GM23248 (cell line): ENCODE measurements around the gene TM9SF1.

ENCODE experiments used
- EZH2 ChIP-seq: fragments of 200-600 bp; sonication (generic); IDR thresholded peaks from 2 replicates; pipeline ENCODE4 v1.6.1; 2018; ENCODE audit warnings: antibody characterized with exemption, mild to moderate bottlenecking; ENCODE audit not compliant: insufficient read depth, poor library complexity, severe bottlenecking
- EZH2phosphoT487 ChIP-seq: fragments of 200-600 bp; sonication (generic); IDR thresholded peaks from 2 replicates; pipeline ENCODE4 v1.6.1; 2018; ENCODE audit warnings: antibody characterized with exemption, moderate library complexity, mild to moderate bottlenecking, low read depth; ENCODE audit not compliant: insufficient read depth

GRCh38 chr14:24226473-24226872, 31.2 kb upstream of the TM9SF1 start:
- no peak for TF ChIP-seq EZH2phosphoT487
- TF ChIP-seq EZH2 = no peak
